GM03348 (cell line): ENCODE results near the gene GPC2.

Experiments used
- DNase-seq: peaks from one replicate; pipeline ENCODE4 v3.0.0; 2012; ENCODE audit warnings: low spot score

Gene GPC2

DNA sequence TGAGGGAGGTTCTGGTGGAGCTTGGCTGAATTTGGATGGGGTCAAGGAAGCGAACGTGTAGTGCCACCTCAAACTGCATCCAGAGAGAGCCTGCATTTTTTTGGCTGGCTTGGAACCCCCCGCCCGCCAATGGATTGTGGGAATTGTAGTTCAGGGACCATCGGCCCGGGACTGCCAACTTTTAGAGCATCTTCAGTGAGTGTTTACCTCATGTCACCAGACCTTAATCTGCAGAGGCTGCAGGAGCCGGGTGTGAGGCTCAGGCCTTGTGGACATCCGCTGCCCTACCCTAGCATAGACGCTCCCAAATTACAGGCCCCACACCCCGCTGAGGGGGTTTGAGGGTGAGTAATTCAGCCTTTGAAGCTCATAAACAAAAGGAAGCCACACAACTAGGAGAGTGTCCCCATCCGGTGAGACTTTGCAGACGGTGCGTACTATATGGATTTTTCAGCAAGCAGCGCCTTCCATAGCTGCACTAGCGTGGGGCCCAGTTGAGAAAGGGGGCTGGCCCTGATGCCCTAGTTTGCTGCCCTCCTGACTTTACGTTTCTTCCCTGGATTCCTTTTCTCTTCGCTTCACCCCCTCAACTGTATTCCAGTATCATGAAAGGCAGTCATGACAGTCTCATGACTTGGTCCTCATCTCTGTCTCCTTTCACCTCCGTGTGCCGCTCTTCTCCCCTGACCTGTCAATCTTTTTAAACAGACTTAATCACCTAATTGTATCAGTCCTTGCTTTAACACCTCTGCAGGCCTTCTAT is 57.0 kb downstream of the GPC2 start:
- DNase-seq = peak; percentile 73
